GM18511 (cell line): Measurements from ENCODE around the gene BROX.
"Not testable (repeated sequence)": the region's sequence is repeated elsewhere in the genome, so short reads cannot be mapped to it uniquely, and the experiment has no call there.

Source experiments
- ATAC-seq: cut with Tn5 transposase; IDR thresholded peaks from one replicate; pipeline ENCODE4 v1.9.1; 2021; ENCODE audit warnings: mild to moderate bottlenecking, moderate library complexity; ENCODE audit not compliant: unreplicated experiment

Gene BROX

GRCh38 chr1:222730866-222731265 is 18.5 kb downstream of the BROX start:
- no peak for ATAC-seq

GRCh38 chr1:222732216-222733159 is 20.1 kb downstream of the BROX start:
- ATAC-seq, result peak; percentile 99

GRCh38 chr1:222734740-222735139 is 22.4 kb downstream of the BROX start:
- ATAC-seq, result no peak

GRCh38 chr1:222736470-222736869 is 24.1 kb downstream of the BROX start:
- no peak for ATAC-seq

GRCh38 chr1:222736972-222737371 is 24.6 kb downstream of the BROX start, which contains the start of gene FAM177B:
TSS of gene FAM177B (plus strand) at chr1:222737202. CDS start at chr1:222746546, 9,344 bp downstream.
- ATAC-seq, result no peak

GRCh38 chr1:222739465-222739864 is 27.1 kb downstream of the BROX start:
- no peak for ATAC-seq

- no peak for ATAC-seq
Measured at GRCh38 chr1:222739929-222740328, 27.6 kb downstream of the BROX start.

- not testable (repeated sequence) for ATAC-seq
Measured at GRCh38 chr1:222741630-222742457, 29.5 kb downstream of the BROX start.

- no peak for ATAC-seq
Measured at GRCh38 chr1:222749927-222750326, 37.6 kb downstream of the BROX start.

GRCh38 chr1:222750651-222751050 is 38.3 kb downstream of the BROX start:
- peak; percentile 97 for ATAC-seq

GRCh38 chr1:222751255-222751654 is 38.9 kb downstream of the BROX start:
- no peak for ATAC-seq

- no peak for ATAC-seq
Measured at GRCh38 chr1:222754366-222755139, 42.2 kb downstream of the BROX start.

GRCh38 chr1:222757646-222758268 is 45.4 kb downstream of the BROX start:
- no peak for ATAC-seq

- ATAC-seq, result no peak
Measured at GRCh38 chr1:222759451-222760035, 47.2 kb downstream of the BROX start.

- no peak for ATAC-seq
Measured at GRCh38 chr1:222761083-222761482, 48.7 kb downstream of the BROX start.

GRCh38 chr1:222762178-222762577 is 49.8 kb downstream of the BROX start:
- ATAC-seq, result not testable (repeated sequence)

- ATAC-seq, result no peak
Measured at GRCh38 chr1:222767152-222767571, 54.8 kb downstream of the BROX start.

GRCh38 chr1:222768592-222768991 is 56.2 kb downstream of the BROX start:
- ATAC-seq, result no peak

- no peak for ATAC-seq
Measured at GRCh38 chr1:222769181-222769580, 56.8 kb downstream of the BROX start.
